ENCODE results near the gene SDF4.

- TF ChIP-seq, protein P1, sequence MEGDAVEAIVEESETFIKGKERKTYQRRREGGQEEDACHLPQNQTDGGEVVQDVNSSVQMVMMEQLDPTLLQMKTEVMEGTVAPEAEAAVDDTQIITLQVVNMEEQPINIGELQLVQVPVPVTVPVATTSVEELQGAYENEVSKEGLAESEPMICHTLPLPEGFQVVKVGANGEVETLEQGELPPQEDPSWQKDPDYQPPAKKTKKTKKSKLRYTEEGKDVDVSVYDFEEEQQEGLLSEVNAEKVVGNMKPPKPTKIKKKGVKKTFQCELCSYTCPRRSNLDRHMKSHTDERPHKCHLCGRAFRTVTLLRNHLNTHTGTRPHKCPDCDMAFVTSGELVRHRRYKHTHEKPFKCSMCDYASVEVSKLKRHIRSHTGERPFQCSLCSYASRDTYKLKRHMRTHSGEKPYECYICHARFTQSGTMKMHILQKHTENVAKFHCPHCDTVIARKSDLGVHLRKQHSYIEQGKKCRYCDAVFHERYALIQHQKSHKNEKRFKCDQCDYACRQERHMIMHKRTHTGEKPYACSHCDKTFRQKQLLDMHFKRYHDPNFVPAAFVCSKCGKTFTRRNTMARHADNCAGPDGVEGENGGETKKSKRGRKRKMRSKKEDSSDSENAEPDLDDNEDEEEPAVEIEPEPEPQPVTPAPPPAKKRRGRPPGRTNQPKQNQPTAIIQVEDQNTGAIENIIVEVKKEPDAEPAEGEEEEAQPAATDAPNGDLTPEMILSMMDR (IDR thresholded peaks at IDR 0.05): no peak
- no peak for TF ChIP-seq POLR2AphosphoS5 (IDR thresholded peaks at IDR 0.05)
Observed at GRCh38 chr1:1234180-1234808, 2.5 kb upstream of the SDF4 start.

All from sigmoid colon (tissue), 4 donors.